RKO (cell line): Measurements from ENCODE around the gene KCNQ2.

Source experiments
- DNase-seq: peaks from one replicate; pipeline ENCODE4 v3.0.0-alpha.2; 2016; ENCODE audit warnings: low spot score

The KCNQ2 gene

DNA sequence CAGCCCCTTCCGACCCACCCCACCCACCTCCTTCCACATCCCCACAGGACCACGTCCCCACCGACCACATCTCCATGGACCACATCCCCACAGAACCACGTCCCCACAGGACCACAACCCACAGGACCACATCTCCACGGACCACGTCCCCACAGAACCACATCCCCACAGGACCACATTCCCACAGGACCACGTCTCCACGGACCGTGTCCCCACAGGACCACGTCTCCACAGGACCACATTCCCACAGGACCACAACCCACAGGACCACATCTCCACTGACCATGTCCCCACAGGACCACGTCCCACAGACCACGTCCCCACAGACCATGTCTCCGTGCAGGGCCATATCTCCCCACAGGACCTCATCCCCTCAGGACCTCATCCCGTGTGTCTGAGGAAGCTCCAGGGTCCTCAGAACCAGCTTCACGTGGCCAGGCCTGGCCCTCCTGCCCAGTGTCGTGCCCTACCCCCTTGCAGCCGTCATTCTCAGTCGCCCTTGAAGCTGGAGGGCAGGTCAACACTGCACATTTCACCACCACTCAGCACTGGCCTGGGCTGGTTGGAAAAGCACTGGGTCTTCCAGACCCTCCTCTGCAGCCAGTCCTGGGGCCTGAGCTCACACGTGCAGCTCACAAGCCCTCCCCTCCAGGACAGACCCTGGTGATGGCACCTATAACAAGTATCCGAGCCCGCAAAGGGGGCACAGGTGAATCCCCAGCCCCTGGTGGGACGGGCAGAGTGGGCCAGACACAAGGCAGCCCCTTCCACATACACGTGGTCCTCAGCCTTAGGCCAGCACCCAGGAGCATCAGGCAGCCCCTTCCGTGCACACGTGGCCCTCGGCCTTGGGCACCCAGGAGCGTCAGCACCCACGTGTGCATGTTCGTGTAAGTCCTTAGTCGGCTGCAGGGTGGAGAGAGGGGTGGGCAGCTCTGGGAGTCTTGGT lies 115.2 kb downstream of the KCNQ2 start:
- DNase-seq: no peak

DNA sequence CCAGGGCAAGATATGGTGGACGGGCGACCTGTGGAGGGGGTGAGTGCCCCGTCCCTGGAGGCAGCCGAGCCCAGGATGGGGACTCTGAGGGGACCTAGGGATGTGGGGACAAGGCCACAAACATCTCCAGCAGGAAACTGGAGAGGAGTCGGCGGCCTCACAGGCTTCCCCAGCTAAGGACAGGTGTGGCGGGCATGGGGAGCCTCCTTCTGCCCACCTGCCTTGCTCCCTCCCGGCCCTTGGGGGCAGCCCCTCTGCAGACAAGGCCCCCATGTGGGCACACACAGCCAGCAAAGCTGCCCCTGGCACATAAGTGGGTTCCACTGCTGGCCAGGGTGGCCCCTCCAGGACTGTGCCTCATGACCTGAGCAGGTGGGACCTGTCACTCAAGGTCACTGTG lies 115.9 kb downstream of the KCNQ2 start:
- no peak for DNase-seq

GRCh38 chr20:63355781-63356295 lies 116.6 kb downstream of the KCNQ2 start:
- DNase-seq: no peak

DNA sequence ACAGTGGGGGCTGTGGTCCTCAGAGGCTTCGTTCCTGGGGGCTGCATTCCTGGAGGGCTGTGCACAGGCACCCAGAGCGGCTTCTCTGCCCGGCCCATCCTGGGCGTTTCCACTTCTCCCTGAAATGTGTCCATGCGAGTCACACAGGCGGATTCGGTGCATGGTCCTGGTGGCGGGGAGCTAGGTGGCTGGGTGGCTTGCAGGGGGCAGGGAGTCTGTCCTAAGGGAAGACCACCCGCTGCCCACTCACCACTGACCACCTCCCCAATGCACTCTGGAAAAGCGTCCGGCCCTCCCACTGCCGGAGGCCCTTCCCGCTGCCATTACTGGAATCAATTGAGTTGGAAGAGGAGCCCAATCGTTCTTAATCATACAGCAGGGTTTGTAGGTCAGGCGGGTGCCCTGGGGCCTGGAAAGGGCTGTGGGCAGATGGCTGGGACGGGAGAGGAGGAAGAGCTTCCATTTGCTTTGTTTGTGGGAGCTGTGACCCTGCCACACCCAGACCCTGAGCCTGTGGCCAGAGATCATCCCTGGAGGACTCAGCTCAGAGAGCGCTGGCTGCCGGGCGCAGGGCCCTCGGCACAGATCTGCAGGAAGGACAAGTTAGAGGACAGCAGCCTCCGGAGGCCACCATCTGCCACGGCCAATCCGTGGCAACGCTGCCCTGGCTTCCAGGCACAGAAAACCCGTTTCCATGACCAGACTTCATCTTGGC lies 117.7 kb downstream of the KCNQ2 start:
- DNase-seq: no peak

DNA sequence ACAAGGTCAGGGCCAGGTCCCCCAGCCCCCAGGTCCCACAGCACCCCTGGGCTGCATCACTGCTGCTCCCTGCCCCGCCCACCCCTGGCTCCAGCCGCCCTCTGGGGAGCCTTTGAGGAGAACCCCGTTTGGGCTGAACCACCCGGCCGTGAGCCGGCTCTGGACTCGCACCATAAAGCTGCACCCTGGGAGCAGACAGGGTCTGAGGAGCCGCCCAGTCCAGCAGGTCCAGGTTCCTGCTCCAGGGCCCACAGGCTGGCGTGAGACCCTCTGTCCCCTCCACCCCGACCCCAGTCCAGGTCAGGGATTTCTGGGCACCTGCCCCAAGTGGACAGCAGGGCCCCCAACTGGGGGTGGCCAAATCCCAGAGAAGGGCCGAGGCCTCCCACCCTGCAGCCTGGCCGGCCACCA lies 119.6 kb downstream of the KCNQ2 start:
- no peak for DNase-seq

GRCh38 chr20:63351811-63352591 lies 120.5 kb downstream of the KCNQ2 start:
- DNase-seq: no peak

DNA sequence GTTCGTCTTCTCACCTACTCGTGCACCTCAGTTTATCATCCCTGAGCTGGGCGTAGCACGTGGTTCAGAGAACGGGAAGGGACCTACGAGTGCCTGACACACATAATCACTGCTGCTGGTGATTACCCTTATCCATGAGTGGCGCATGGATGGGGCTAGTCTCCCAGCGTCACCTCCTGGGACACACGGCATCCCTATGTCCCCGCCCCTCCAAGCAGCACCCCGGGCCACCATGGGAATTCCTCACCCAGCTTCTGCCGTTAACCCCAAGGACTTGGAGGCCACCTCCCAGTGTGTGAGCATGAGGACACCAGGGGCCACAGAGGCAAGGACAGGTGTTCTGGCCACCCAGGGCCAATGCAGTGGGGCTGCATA lies 121.1 kb downstream of the KCNQ2 start:
- DNase-seq: no peak

GRCh38 chr20:63350597-63351325 lies 121.7 kb downstream of the KCNQ2 start:
- DNase-seq: no peak
